Osteoblast (primary cell): Measurements from ENCODE around the gene MCRIP2. TPM values are rescaled to one million over a fixed set of nuclear protein-coding genes. Genes with fewer than 3 reads are reported as not detected.

Experiments used
- DNase-seq: peaks from one replicate; pipeline ENCODE4 v3.0.0; 2011; ENCODE audit warnings: low spot score, mixed read lengths; ENCODE audit not compliant: insufficient read length; ENCODE audit errors: missing footprints
- H2AFZ ChIP-seq: 2 replicates; pipeline ENCODE4 v1.6.0; 2011; ENCODE audit warnings: mild to moderate bottlenecking, low read length
- H3K27ac ChIP-seq: 2 replicates; pipeline ENCODE4 v1.5.1; 2011; ENCODE audit warnings: mild to moderate bottlenecking, low read depth, low read length, moderate library complexity
- H3K27me3 ChIP-seq: 2 replicates; pipeline ENCODE4 v1.6.0; 2012; ENCODE audit warnings: mild to moderate bottlenecking, control low read depth, inconsistent platforms, low read length, moderate library complexity; ENCODE audit not compliant: insufficient read depth
- H3K36me3 ChIP-seq: 2 replicates; pipeline ENCODE4 v1.5.1; 2011; ENCODE audit warnings: mild to moderate bottlenecking, low read length, control low read depth, moderate library complexity; ENCODE audit not compliant: insufficient read depth
- H3K4me1 ChIP-seq: 2 replicates; pipeline ENCODE4 v1.5.1; 2011; ENCODE audit warnings: mild to moderate bottlenecking, low read length, control low read depth, moderate library complexity; ENCODE audit not compliant: insufficient read depth
- H3K4me2 ChIP-seq: 2 replicates; pipeline ENCODE4 v1.6.0; 2011; ENCODE audit warnings: mild to moderate bottlenecking, low read length; ENCODE audit not compliant: insufficient read depth
- H3K4me3 ChIP-seq: fragments of 200-600 bp; sonication (generic); 3 replicates; pipeline ENCODE4 v1.5.1; 2012; ENCODE audit warnings: mild to moderate bottlenecking, low read length, inconsistent platforms; ENCODE audit not compliant: insufficient read depth
- H3K79me2 ChIP-seq: 2 replicates; pipeline ENCODE4 v1.6.0; 2012; ENCODE audit warnings: mild to moderate bottlenecking, low read length, control low read depth, inconsistent platforms; ENCODE audit not compliant: insufficient read depth
- H3K9me3 ChIP-seq: 2 replicates; pipeline ENCODE4 v1.5.1; 2011; ENCODE audit warnings: low read depth, low read length, control low read depth
- H4K20me1 ChIP-seq: 2 replicates; pipeline ENCODE4 v1.6.0; 2012; ENCODE audit warnings: mild to moderate bottlenecking, low read length, control low read depth; ENCODE audit not compliant: insufficient read depth
- CTCF ChIP-seq: IDR thresholded peaks from 2 replicates; pipeline ENCODE4 v1.5.1; 2011; ENCODE audit warnings: mild to moderate bottlenecking, low read depth, low read length, moderate library complexity; ENCODE audit errors: extremely low read depth
- total RNA-seq: library from RNA; depleted of rRNA; stranded (reverse); fragments of >200 nt; gene quantifications from 2 replicates; pipeline ENCODE4 v1.2.3, GENCODE V29; 2012

MCRIP2 gene
- total RNA-seq, 1 donor = 20.3 TPM

- Histone ChIP-seq H3K4me1 (peaks cover 26% of the 10 kb centered on the region), H2AFZ (peak within 1 kb of the TSS; percentile 83)
These were observed 38.4 kb downstream of the MCRIP2 start, which contains the start of gene STUB1 for GRCh38 chr16:679814-680624. Gene STUB1, plus strand, starts transcription at chr16:680410. Its CDS starts 116 bp downstream, at chr16:680526.

GRCh38 chr16:680625-680945 is 39.0 kb downstream of the MCRIP2 start:
- peak overlapping the region; percentile 66 for H3K27ac ChIP-seq
- TF ChIP-seq CTCF = no peak
- H3K79me2 ChIP-seq = peaks cover 40% of the 10 kb centered on the region
- no peaks in the 10 kb centered on the region for H3K9me3 ChIP-seq
- H3K4me2 ChIP-seq = peak overlapping the region; percentile 93
- no peaks in the 10 kb centered on the region for H3K27me3 ChIP-seq
- no peak overlapping the region for H2AFZ ChIP-seq
- peaks cover 20% of the 10 kb centered on the region for H3K36me3 ChIP-seq
- H4K20me1 ChIP-seq = peaks cover 34% of the 10 kb centered on the region
- peaks cover 26% of the 10 kb centered on the region for H3K4me1 ChIP-seq
- no peak for DNase-seq
- peak overlapping the region; percentile 84 for H3K4me3 ChIP-seq

More at GRCh38 chr16:679814-680624, 38.4 kb downstream of the MCRIP2 start, which contains the start of gene STUB1:
- Histone ChIP-seq H3K36me3 (peaks cover 20% of the 10 kb centered on the region), H3K4me2 (peak within 1 kb of the TSS; percentile 93), H3K27me3 (no peaks in the 10 kb centered on the region), H3K79me2 (peaks cover 34% of the 10 kb centered on the region), H3K27ac (peak within 1 kb of the TSS; percentile 66), H4K20me1 (peaks cover 36% of the 10 kb centered on the region), H3K4me3 (peak within 1 kb of the TSS; percentile 84), H3K9me3 (no peaks in the 10 kb centered on the region)
- peak; percentile 99 for DNase-seq
- TF ChIP-seq CTCF = no peak

- peak overlapping the region; percentile 93 for H3K4me2 ChIP-seq
- no peaks in the 10 kb centered on the region for H3K9me3 ChIP-seq
- no peak for TF ChIP-seq CTCF
- H3K36me3 ChIP-seq = peaks cover 20% of the 10 kb centered on the region
- peak overlapping the region; percentile 66 for H3K27ac ChIP-seq
- no peaks in the 10 kb centered on the region for H3K27me3 ChIP-seq
- H4K20me1 ChIP-seq = peaks cover 34% of the 10 kb centered on the region
- no peak overlapping the region for H2AFZ ChIP-seq
- peaks cover 26% of the 10 kb centered on the region for H3K4me1 ChIP-seq
- H3K79me2 ChIP-seq = peaks cover 40% of the 10 kb centered on the region
- peak; percentile 96 for DNase-seq
- H3K4me3 ChIP-seq = peak overlapping the region; percentile 84
These were observed 39.5 kb downstream of the MCRIP2 start for GRCh38 chr16:680967-681745.
